Neural cell (in vitro differentiated cells): ENCODE data around the gene SLCO2B1.

Source experiments
- CTCF ChIP-seq: fragments of 450-650 bp; IDR thresholded peaks from 2 replicates; pipeline ENCODE4 v1.5.1; 2014; ENCODE audit warnings: antibody characterized with exemption, mild to moderate bottlenecking, moderate library complexity; ENCODE audit not compliant: poor library complexity, severe bottlenecking
- EP300 ChIP-seq: fragments of 450-650 bp; conservative IDR thresholded peaks from 2 replicates; pipeline ENCODE4 v1.6.1; 2014; ENCODE audit warnings: antibody characterized with exemption, mild to moderate bottlenecking, moderate library complexity; ENCODE audit not compliant: poor library complexity, severe bottlenecking
- MXI1 ChIP-seq: fragments of 450-650 bp; conservative IDR thresholded peaks from 2 replicates; pipeline ENCODE4 v1.6.1; 2014; ENCODE audit warnings: antibody characterized with exemption, mild to moderate bottlenecking; ENCODE audit not compliant: poor library complexity, severe bottlenecking
- POLR2AphosphoS5 ChIP-seq: IDR thresholded peaks from 2 replicates; pipeline ENCODE4 v1.6.1; 2012
- RAD21 ChIP-seq: fragments of 450-650 bp; conservative IDR thresholded peaks from 2 replicates; pipeline ENCODE4 v1.6.1; 2014; ENCODE audit warnings: antibody characterized with exemption, mild to moderate bottlenecking, moderate library complexity
- REST ChIP-seq: IDR thresholded peaks from 2 replicates; pipeline ENCODE4 v1.6.1; 2012; ENCODE audit warnings: borderline replicate concordance

- no peak for TF ChIP-seq REST
- TF ChIP-seq CTCF: no peak
- no peak for TF ChIP-seq POLR2AphosphoS5
- no peak for TF ChIP-seq EP300
- no peak for TF ChIP-seq RAD21
- no peak for TF ChIP-seq MXI1
These were observed 103.4 kb downstream of the SLCO2B1 start for GRCh38 chr11:75254326-75254725.
